Measurements from ENCODE around the gene TTC38.

GRCh38 chr22:46290843-46291785, 23.3 kb downstream of the TTC38 start:
- no peak for TF ChIP-seq ZBTB1 (tag by site-specific recombination; IDR thresholded peaks at IDR 0.05)
- TF ChIP-seq TCF7L2 (IDR thresholded peaks at IDR 0.05; ENCODE audit: borderline replicate concordance, low read depth, low read length), result no peak
- no peak for TF ChIP-seq ZNF558 (tag by site-specific recombination; IDR thresholded peaks at IDR 0.05)
- no peak for TF ChIP-seq MEIS1 (CRISPR knock-in tag; IDR thresholded peaks at IDR 0.05; ENCODE audit: borderline replicate concordance)
- TF ChIP-seq ZNF670 (tag by site-specific recombination; IDR thresholded peaks at IDR 0.05; ENCODE audit: low read depth), result no peak
